ENCODE results near the gene CCDC60.

DNA sequence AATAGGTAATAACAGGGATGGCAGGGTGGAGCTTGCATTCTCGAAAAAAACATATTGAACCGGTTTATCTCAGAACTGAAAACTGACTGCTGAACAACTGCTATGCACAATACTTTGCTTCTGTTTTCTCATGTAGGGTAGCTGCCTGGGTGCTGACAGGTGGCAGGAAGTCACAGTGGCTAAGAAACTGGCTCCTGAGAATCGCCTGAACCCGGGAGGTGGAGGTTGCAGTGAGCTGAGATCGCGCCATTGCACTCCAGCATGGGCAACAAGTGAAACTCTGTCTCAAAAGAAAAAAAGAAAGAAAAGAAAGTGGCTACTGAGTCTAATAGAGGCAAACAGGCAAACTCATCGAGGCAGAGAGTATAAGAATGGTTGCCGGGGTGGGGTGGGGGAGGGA is 113.1 kb downstream of the CCDC60 start:
- TF ChIP-seq POLR2AphosphoS5 (IDR thresholded peaks at IDR 0.05) (no peak), POLR2A (IDR thresholded peaks at IDR 0.05) (no peak), CTCF (IDR thresholded peaks at IDR 0.05) (no peak)

All from breast epithelium (tissue), 3 donors.